ENCODE measurements around the gene CREG2.

Gene CREG2

DNA sequence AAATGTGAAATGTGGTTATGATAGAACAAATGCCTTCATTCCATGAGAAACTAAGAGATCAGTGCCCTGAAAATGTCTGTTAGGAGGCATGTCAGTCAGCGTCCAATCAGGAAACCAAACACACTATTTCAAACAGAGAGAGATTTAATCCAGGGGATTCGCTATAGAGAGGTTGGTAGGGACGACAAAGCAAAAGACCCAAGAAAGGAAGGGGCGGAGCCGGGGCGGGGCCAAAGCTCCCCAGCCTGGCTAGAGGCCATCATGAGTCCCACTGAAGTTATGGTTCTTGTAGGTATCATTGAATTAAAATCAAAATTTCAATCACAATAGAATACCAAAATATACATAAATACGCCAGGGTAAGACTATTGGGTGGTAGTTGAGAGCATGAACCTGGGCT, 45.9 kb downstream of the CREG2 start:
- Histone ChIP-seq H3K27me3 (ENCODE audit: insufficient read depth, poor library complexity, severe bottlenecking) (no peaks in the 10 kb centered on the region), H3K27ac (replicated peaks) (no peak overlapping the region), H3K4me3 (replicated peaks; ENCODE audit: insufficient read depth, low read length) (no peak overlapping the region)
- no peak for DNase-seq (ENCODE audit: low read depth in 1 of 2, low spot score in 1 of 2)
- no peak for TF ChIP-seq GABPA (IDR thresholded peaks at IDR 0.05; ENCODE audit: low read depth)
- TF ChIP-seq, protein P1, sequence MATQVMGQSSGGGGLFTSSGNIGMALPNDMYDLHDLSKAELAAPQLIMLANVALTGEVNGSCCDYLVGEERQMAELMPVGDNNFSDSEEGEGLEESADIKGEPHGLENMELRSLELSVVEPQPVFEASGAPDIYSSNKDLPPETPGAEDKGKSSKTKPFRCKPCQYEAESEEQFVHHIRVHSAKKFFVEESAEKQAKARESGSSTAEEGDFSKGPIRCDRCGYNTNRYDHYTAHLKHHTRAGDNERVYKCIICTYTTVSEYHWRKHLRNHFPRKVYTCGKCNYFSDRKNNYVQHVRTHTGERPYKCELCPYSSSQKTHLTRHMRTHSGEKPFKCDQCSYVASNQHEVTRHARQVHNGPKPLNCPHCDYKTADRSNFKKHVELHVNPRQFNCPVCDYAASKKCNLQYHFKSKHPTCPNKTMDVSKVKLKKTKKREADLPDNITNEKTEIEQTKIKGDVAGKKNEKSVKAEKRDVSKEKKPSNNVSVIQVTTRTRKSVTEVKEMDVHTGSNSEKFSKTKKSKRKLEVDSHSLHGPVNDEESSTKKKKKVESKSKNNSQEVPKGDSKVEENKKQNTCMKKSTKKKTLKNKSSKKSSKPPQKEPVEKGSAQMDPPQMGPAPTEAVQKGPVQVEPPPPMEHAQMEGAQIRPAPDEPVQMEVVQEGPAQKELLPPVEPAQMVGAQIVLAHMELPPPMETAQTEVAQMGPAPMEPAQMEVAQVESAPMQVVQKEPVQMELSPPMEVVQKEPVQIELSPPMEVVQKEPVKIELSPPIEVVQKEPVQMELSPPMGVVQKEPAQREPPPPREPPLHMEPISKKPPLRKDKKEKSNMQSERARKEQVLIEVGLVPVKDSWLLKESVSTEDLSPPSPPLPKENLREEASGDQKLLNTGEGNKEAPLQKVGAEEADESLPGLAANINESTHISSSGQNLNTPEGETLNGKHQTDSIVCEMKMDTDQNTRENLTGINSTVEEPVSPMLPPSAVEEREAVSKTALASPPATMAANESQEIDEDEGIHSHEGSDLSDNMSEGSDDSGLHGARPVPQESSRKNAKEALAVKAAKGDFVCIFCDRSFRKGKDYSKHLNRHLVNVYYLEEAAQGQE (IDR thresholded peaks at IDR 0.05; ENCODE audit: insufficient replicate concordance, low read depth): no peak
- TF ChIP-seq, protein P2, sequence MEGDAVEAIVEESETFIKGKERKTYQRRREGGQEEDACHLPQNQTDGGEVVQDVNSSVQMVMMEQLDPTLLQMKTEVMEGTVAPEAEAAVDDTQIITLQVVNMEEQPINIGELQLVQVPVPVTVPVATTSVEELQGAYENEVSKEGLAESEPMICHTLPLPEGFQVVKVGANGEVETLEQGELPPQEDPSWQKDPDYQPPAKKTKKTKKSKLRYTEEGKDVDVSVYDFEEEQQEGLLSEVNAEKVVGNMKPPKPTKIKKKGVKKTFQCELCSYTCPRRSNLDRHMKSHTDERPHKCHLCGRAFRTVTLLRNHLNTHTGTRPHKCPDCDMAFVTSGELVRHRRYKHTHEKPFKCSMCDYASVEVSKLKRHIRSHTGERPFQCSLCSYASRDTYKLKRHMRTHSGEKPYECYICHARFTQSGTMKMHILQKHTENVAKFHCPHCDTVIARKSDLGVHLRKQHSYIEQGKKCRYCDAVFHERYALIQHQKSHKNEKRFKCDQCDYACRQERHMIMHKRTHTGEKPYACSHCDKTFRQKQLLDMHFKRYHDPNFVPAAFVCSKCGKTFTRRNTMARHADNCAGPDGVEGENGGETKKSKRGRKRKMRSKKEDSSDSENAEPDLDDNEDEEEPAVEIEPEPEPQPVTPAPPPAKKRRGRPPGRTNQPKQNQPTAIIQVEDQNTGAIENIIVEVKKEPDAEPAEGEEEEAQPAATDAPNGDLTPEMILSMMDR (IDR thresholded peaks at IDR 0.05; ENCODE audit: insufficient read depth, low read length): no peak
- TF ChIP-seq SPI1 (IDR thresholded peaks at IDR 0.05; ENCODE audit: borderline replicate concordance, low read depth): no peak
- no peak for TF ChIP-seq POLR2AphosphoS5 (IDR thresholded peaks at IDR 0.05; ENCODE audit: low read depth)

DNA sequence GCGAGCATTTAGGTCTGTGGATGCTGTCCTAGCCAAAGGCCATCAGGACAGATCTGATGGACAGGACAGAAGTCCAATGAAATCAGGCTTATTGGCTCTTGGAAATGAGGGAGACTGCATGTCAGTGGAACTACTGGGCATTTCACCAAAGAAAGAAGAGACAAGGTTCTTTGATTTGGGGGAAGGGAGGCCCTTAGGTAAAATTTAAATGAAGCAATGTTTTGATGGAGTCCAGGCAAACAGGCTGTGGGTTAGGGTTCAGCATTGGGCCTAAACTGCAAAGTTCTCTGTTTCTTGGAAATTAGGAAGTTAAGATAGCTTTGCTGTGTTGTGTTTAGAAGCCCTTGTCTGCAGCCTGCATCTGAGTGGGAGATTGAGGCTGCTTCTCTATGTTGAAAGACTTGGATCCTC, 47.2 kb downstream of the CREG2 start:
- no peak overlapping the region; the same call in 1 of the 2 replicates for H3K27ac ChIP-seq (replicated peaks)
- no peaks in the 10 kb centered on the region for H3K27me3 ChIP-seq (ENCODE audit: insufficient read depth, poor library complexity, severe bottlenecking)
- H3K4me3 ChIP-seq (replicated peaks; ENCODE audit: insufficient read depth, low read length): no peak overlapping the region
- peak in 1 of 2 experiments; percentile 24 for DNase-seq (ENCODE audit: low read depth in 1 of 2, low spot score in 1 of 2)
- TF ChIP-seq POLR2AphosphoS5 (IDR thresholded peaks at IDR 0.05; ENCODE audit: low read depth): no peak
- TF ChIP-seq SPI1 (IDR thresholded peaks at IDR 0.05; ENCODE audit: borderline replicate concordance, low read depth): no peak
- TF ChIP-seq, protein P1 (IDR thresholded peaks at IDR 0.05; ENCODE audit: insufficient replicate concordance, low read depth): no peak
- TF ChIP-seq, protein P2 (IDR thresholded peaks at IDR 0.05; ENCODE audit: insufficient read depth, low read length): no peak
- TF ChIP-seq GABPA (IDR thresholded peaks at IDR 0.05; ENCODE audit: low read depth): no peak

DNA sequence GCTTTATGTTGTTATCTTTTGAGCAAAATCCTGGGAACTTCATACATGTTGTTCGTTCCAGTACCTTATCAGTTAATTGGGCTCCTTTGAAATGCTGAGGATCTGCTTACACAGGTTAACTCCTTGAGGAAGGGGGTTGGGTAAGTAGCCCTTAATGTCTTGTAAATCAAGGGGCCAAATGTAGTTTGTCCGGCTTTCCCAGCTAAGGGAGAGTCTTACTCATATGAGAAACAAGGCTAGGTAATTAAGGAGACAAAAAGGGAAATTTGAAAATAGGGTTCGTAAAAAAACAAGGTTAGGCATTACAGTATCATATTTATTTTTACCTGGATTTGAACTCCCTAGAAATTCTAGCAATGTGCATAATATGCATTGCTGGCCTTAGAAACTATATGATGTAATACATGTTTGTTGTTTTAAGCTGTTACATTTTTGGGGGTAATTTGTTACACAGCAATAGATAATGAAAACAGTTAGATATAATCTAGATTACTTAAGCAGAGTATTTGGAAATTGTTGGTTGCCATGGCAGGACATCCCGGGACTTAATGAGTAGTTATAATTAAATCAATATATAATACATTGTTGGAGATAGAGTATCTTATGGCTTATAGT, 47.9 kb downstream of the CREG2 start:
- Histone ChIP-seq H3K27ac (replicated peaks) (no peak overlapping the region), H3K27me3 (ENCODE audit: insufficient read depth, poor library complexity, severe bottlenecking) (no peaks in the 10 kb centered on the region), H3K4me3 (replicated peaks; ENCODE audit: insufficient read depth, low read length) (no peak overlapping the region)
- TF ChIP-seq SPI1 (IDR thresholded peaks at IDR 0.05; ENCODE audit: borderline replicate concordance, low read depth) (no peak), GABPA (IDR thresholded peaks at IDR 0.05; ENCODE audit: low read depth) (no peak), POLR2AphosphoS5 (IDR thresholded peaks at IDR 0.05; ENCODE audit: low read depth) (no peak)
- TF ChIP-seq, protein P1 (IDR thresholded peaks at IDR 0.05; ENCODE audit: insufficient replicate concordance, low read depth): no peak
- TF ChIP-seq, protein P2 (IDR thresholded peaks at IDR 0.05; ENCODE audit: insufficient read depth, low read length): no peak
- no peak for DNase-seq (ENCODE audit: low read depth in 1 of 2, low spot score in 1 of 2)

Measured in HL-60 (cell line).